ENCODE data around the gene LRCH3. TPM values are rescaled to one million over a fixed set of nuclear protein-coding genes. Genes with fewer than 3 reads are reported as not detected.

The LRCH3 gene
- total RNA-seq, 1 donor from 2014 or later, result 22.2 TPM

- no peak for TF ChIP-seq CTCF (IDR thresholded peaks at IDR 0.05)
Observed at GRCh38 chr3:197892162-197892561, 101.1 kb downstream of the LRCH3 start.

GRCh38 chr3:197896421-197896820 lies 105.4 kb downstream of the LRCH3 start:
- Histone ChIP-seq H3K27me3 (no peaks in the 10 kb centered on the region), H3K36me3 (no peaks in the 10 kb centered on the region), H3K4me1 (no peaks in the 10 kb centered on the region), H3K9me3 (no peaks in the 10 kb centered on the region), H3K4me3 (no peak overlapping the region), H3K27ac (no peak overlapping the region)
- no peak for TF ChIP-seq CTCF (IDR thresholded peaks at IDR 0.05)
- no peak for DNase-seq (ENCODE audit: low spot score in 2 of 2)
- intact Hi-C loops (cut with DNase I), result no loop called here

More at GRCh38 chr3:197892162-197892561, 101.1 kb downstream of the LRCH3 start:
- no peaks in the 10 kb centered on the region for H3K27me3 ChIP-seq
- H3K4me3 ChIP-seq, result no peak overlapping the region
- DNase-seq (ENCODE audit: low spot score in 2 of 2), result no peak
- peaks cover 10 to 13% of the 10 kb centered on the region in 2 donors for H3K36me3 ChIP-seq
- intact Hi-C loops (cut with DNase I), result no loop called here
- H3K9me3 ChIP-seq, result no peaks in the 10 kb centered on the region
- H3K4me1 ChIP-seq, result no peaks in the 10 kb centered on the region
- H3K27ac ChIP-seq, result no peak overlapping the region

GRCh38 chr3:197899833-197900478 lies 108.9 kb downstream of the LRCH3 start:
- TF ChIP-seq CTCF (IDR thresholded peaks at IDR 0.05), result no peak
- H3K27me3 ChIP-seq, result no peaks in the 10 kb centered on the region
- no peaks in the 10 kb centered on the region for H3K9me3 ChIP-seq
- no peaks in the 10 kb centered on the region for H3K4me1 ChIP-seq
- no peak overlapping the region for H3K27ac ChIP-seq
- H3K4me3 ChIP-seq, result no peak overlapping the region
- intact Hi-C loops (cut with DNase I), result no loop called here
- no peak for DNase-seq (ENCODE audit: low spot score in 2 of 2)
- no peaks in the 10 kb centered on the region for H3K36me3 ChIP-seq

GRCh38 chr3:197901626-197902025 lies 110.6 kb downstream of the LRCH3 start:
- DNase-seq (ENCODE audit: low spot score in 2 of 2), result no peak
- Histone ChIP-seq H3K27ac (no peak overlapping the region), H3K27me3 (no peaks in the 10 kb centered on the region), H3K4me1 (no peaks in the 10 kb centered on the region), H3K36me3 (no peaks in the 10 kb centered on the region), H3K4me3 (no peak overlapping the region), H3K9me3 (no peaks in the 10 kb centered on the region)
- intact Hi-C loops (cut with DNase I), result no loop called here
- TF ChIP-seq CTCF (IDR thresholded peaks at IDR 0.05), result no peak

GRCh38 chr3:197906023-197906849 lies 115.2 kb downstream of the LRCH3 start:
- DNase-seq (ENCODE audit: low spot score in 2 of 2), result peak; percentile 43 to 94
- H3K27ac ChIP-seq, result peak overlapping the region; percentile 20 to 29

More at GRCh38 chr3:197906023-197906849, 115.2 kb downstream of the LRCH3 start:
- intact Hi-C loops (cut with DNase I), result loop anchor here (1.0 kb wide), 1 partner anchor 37 kb away; no protein-coding TSS in a partner anchor
- H3K27me3 ChIP-seq, result no peaks in the 10 kb centered on the region
- no peaks in the 10 kb centered on the region for H3K36me3 ChIP-seq
- no peaks in the 10 kb centered on the region for H3K4me1 ChIP-seq
- peak; percentile 81 to 92 (median 91) for TF ChIP-seq CTCF (IDR thresholded peaks at IDR 0.05)
- no peak overlapping the region for H3K4me3 ChIP-seq
- H3K9me3 ChIP-seq, result no peaks in the 10 kb centered on the region

Data from ascending aorta (tissue), 2 donors.